Activated CD4-positive, alpha-beta T cell treated with anti-CD3 and anti-CD28 coated beads, Interleukin-2, amount 50 U/mL, for 1 hour (primary cell): ENCODE data around the gene CERS6.

Source experiments
- DNase-seq: peaks from one replicate; pipeline ENCODE4 v3.0.0-alpha.2; 2020

Gene CERS6

DNA sequence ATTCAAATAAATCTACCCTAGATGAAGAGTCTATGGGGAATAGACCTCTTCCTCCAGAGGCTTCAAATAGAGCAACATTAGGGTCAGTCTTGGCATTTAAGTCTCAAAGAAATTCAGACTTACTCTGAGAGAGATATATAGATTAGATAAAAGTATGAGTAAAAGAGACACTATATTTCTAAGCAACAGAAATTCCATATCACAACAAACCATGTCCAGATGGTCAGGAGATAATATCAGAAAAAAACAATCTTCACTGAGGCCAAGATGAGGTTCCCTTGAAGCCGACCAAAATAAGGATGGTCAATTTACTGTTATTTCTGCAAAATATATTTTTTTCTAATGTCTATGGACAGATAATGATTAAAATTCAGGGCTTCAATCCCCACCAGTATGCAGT, 257.3 kb downstream of the CERS6 start:
- no peak for DNase-seq

GRCh38 chr2:168715849-168716248, 259.8 kb downstream of the CERS6 start:
- DNase-seq = no peak

DNA sequence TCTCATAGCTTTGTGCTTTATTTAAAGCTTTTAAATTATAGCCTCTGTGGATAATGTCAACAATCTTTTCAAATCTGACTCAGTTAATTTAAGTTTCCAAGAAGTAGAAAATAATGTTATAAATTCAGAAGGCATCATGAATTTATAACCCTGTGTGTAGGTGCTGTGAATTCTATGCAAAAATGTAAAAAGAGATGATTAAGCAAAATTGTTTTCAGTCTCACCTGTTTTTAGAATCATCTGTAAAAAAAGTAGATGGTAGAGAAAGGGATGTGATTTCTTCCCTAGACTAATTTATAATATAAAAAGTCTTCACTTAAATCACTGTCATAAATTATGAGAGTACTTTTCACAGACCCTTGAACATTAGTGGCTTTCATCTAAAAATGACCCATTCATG, 260.8 kb downstream of the CERS6 start:
- no peak for DNase-seq

GRCh38 chr2:168717790-168718502, 261.9 kb downstream of the CERS6 start:
- DNase-seq = no peak

- DNase-seq = no peak
Measured at GRCh38 chr2:168718622-168719021, 262.6 kb downstream of the CERS6 start.

GRCh38 chr2:168719446-168719845, 263.4 kb downstream of the CERS6 start:
- DNase-seq = no peak

DNA sequence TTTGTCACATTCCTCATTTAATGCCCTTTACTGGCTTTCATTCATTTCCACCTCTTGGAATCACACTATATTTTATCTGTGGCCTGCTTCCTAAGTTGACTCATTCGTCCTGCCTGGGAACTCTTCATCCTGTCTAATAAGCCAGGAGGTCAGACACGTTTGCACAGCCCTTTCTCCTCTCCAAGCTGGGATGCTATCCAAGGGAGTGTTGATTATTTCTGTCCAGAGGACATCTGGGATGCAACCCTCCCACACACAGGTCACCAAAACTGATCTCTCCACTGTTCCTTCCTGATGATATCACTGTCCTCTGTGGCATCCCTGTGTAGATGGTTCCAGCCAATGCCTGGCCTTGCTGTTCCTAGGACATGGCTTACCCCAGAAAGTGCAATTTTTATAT, 266.5 kb downstream of the CERS6 start:
- DNase-seq = no peak

GRCh38 chr2:168723275-168723899, 267.3 kb downstream of the CERS6 start:
- no peak for DNase-seq

- DNase-seq = no peak
Measured at GRCh38 chr2:168726375-168726774, 270.3 kb downstream of the CERS6 start.

- DNase-seq = no peak
Measured at GRCh38 chr2:168727904-168728470, 271.9 kb downstream of the CERS6 start.

DNA sequence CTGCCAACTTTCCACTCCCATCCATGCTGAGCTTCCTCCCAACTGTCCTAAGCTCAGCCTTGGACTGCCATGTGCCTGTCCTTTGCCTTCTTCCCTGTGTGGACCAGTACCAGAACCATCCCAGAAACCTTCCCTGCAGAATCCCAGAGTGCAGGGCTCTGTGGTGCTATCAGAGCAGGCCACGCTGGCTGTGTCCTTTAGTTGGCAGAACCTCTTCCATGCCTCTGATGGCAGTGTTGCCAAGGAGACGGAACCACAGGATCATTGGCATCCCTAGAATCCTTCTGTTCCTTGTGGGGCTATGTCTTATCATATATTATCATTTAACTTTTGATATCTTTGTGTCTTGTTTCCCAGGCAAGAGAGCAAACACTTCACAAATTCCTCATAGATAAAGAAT, 273.4 kb downstream of the CERS6 start:
- DNase-seq = no peak

DNA sequence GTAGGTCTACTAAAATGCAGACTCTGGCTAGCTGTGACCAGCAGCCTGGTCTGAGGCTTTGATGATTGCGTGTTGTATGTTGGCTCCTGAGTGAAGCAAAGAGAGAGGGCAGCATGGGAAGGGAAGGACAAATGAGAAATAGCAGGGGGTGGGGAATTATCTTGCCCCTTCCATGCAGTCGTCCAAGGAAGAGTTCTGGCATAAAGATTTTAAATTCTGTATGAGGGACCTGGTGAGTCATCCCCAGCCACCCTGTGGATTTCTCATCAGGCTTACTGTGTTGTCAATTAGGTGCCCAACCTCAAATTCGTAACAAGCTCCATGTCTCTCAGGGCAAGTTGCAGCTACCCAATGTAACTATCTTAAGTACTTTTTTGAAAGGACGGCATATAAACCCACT, 274.3 kb downstream of the CERS6 start:
- DNase-seq = no peak

- no peak for DNase-seq
Measured at GRCh38 chr2:168731002-168731401, 274.9 kb downstream of the CERS6 start.

DNA sequence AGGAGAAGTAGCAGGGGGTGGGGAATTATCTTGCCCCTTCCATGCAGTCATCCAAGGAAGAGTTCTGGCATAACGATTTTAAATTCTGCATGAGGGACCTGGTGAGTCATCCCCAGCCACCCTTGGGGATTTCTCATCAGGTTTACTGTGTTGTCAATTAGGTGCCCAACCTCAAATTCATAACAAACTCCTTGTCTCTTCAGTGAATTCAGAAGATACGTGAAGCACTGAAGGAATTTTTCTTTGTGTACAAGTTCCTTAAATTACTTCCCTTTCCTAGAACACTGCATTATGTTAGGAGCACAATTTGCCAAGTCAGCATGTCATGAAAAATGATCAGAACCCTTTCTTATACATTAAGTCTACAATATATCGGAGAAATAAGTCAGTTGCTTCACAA, 275.5 kb downstream of the CERS6 start:
- no peak for DNase-seq

DNA sequence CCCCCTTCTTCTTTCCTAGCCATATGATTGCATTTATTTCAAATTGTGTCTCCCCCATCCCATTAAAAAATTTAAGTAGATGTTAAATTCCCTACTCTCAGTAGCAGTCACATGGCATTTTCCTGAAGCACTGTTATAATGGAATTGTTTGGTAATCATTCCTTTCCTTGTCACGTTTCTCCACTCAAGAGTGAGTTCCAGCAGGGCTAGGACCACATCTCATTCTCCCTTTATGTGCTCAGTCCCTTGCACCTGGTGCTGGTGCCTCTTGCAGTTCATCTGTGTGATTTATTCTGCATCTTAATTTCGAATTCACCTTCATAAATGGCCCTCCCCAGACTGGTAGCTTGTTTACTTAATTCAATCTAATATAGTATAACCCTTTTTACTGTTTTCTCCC, 276.0 kb downstream of the CERS6 start:
- no peak for DNase-seq

- no peak for DNase-seq
Measured at GRCh38 chr2:168732506-168732905, 276.4 kb downstream of the CERS6 start.

GRCh38 chr2:168734199-168734760, 278.2 kb downstream of the CERS6 start:
- no peak for DNase-seq

DNA sequence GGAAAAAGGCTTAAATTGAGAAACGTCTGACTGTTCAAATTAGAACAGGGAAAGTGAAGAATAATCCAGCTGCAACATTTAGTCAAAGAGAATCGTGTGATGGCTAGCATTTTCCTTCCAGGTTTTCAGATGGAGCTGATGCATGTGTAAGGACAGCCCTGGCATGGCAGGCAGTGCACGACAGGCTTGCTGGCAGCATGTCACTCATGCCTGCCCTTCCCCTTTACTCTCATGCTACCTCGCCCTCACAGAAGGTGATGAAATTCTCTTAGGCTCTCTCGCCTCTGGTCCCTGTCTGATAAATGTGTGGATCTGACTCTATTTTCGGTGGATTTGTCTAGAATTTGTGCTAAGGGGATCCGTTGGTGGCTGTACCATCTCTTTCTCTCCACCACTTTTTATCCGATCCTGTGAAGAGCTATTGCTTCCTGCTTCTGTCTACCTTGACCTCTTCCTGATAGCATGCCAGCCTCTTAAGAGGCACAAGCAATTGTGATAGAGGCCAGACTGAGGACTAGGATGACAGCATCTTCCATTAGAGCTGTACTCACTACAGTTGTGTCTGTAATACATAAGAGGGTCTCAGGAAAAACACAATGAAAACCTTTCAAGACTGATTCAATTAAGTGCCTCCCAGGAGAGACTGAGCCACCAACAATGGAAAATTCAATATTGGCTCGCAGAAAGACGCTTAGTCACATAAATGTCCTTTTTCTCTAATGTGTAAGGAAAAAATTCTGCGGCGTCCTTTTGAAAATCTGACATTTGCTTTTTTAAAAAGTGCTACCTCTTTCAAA, 280.8 kb downstream of the CERS6 start:
- DNase-seq = no peak

DNA sequence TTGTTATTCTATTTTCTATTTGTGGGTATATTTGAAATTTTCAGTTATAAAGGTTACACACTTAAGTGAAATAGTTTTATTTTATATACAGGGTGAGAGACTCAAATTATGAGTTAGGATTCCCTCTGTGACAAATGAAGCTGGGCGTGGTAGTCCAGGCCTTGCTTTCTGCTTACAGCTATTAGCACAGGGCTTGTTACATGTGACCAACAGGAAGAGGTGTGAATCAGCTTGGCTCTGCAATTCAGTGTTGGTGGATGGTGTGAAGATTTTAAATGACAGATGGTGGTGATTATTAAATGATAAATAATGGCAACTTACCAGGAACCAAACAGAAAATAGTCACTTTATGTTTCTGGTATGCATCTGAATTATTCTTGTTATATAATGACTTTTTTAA, 282.0 kb downstream of the CERS6 start:
- DNase-seq = no peak

DNA sequence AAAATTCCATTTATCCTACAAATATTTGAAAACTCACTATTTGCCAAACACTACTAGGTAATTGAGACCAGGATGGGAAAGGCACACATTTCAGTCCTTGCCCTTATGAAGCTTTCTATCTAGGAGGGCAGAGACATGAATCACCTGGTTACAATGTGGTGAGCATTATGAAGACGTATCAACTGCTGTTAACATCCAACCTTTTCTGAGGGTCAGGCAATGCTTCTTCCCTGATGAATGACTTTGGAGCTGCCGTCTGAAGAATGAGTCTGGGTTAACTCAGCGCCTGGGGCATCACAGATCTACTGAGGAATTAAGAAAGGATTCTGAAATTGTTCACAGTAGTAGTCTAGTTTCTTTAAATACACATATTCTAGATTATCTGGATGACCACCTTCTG, 284.3 kb downstream of the CERS6 start:
- DNase-seq = no peak

DNA sequence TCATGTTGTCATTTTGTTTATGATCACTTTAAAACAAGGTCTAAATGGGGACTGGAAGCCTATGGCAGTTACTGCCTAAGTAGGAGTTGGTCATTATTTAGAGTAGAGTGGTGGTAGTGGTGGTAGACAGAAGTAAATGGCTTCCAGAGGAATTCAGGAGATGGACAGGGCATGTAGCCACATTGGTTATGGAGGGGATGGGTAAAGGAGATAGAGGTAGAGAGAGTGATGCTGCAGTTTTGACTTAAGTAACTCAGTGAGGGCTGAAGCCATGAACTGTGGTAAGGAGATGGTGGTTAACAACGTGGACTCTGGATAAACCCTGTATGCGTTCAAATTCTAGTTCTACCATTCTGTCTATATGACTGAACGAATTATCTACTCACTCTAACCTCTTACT, 284.7 kb downstream of the CERS6 start:
- no peak for DNase-seq

DNA sequence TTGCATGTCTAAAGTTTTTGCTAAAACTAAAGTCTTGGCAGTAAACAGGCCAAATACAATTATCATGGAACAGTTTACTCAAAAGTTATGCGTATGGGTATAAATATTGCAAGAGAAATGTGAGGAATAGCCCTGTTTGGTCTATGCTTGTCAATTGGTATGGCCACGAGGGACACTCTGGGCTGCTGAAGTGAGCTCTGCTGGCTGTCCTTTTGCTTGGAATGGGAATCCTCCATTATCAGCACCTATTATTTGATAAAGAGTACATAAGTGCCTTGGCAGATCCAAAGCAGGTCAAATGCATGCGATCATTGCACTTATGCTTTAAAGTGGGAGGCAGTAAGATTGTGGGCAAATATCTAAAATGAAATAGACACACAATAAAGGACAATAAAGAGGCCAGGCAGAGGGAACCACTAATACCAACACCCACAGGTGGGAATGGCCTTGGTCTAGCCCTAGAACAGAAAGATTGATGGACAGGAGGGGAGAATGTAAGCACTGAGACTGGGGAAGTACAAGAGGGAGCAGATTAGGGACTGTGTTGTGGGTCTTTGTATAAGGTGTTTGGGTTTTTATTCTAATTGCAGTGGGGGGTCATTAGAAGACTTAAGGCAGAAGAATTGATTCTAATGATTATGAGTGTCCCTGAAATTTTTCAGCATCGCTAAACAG, 286.3 kb downstream of the CERS6 start:
- no peak for DNase-seq

DNA sequence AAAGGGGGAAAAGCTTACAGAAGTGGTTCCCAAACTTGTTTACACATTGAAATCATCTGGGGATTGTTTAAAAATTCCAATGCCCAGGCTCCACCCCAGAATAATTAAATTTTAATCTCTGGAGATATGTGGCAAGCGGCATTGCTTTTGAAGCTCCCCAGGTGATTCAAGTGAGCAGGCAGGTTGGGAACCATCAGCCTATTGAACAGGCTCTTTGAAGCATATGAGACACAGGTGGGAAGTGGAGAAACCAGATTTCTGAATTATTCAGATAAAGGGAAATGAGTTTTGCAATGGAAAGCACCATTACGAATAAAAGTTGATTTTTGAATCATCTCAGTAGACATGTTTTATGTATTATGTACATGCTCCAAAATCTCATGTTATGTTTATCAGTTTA, 288.8 kb downstream of the CERS6 start:
- DNase-seq = no peak
